GM21737 (cell line): Measurements from ENCODE around the gene SPRR2E.
"Not testable (repeated sequence)": the region's sequence is repeated elsewhere in the genome, so short reads cannot be mapped to it uniquely, and the experiment has no call there.

ENCODE experiments used
- ATAC-seq: cut with Tn5 transposase; IDR thresholded peaks from one replicate; pipeline ENCODE4 v1.9.1; 2021; ENCODE audit warnings: mild to moderate bottlenecking, moderate library complexity; ENCODE audit not compliant: unreplicated experiment

Gene SPRR2E

DNA sequence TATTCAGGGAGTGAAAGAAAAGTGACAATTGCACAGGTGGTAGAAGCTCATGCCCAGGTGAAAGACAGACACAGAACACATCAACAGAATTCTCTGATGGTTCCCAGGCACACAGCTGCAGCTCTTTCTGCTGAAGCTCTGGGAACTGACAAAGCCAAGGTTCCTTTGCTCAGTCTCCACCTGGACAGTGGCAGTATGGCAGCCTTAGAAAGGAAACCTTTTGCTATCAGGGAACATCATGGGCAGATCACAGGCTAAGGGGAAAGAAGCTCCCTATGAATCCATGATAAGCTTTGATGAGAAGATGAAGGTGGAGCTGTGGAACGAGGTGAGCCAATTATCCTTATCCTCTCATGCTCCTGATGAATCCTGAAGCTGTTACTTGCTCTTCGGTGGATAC lies 24.1 kb downstream of the SPRR2E start:
- ATAC-seq = no peak

DNA sequence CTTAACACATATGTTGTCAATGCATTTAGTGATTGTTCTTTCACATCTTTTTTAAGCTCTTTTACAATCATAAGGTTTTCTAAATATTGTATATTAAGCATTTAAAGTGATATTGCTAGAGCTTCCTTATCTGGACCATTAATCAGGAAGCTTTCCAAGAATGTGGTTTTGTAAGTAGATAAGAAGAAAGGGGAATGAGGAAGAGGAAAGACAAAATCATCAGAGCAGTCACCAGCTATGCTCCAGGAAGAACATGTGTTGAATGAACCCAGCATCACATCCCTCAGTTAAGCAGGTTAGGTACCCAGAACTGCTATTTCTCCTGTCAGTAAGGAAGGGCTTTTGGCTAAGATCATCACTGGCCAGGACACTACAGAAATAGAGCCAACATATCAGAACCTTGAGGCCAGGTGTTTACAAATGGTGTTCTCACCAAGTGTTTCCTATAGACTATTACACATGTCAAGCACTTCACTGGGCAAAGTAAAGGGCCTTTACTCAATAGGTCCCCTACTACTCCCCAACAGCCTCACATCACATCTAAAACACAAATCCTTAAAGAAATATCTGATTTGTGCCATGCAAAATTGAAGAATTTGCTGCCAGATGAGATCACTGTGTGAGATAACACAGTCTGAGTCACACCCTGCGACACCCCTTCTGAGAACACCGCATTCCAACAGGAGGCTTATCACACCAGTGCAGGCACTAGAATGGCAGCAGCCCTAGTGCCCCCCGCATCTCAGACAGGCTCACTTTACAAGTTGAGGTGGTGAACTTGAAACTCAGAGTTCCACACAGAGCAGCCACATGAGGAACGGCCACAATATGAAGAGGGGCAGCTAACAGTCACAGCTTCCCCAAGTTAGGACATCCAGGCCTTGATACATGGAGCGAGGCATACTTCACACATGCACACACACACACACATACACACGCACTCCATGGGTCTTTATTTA lies 35.2 kb downstream of the SPRR2E start:
- no peak for ATAC-seq

DNA sequence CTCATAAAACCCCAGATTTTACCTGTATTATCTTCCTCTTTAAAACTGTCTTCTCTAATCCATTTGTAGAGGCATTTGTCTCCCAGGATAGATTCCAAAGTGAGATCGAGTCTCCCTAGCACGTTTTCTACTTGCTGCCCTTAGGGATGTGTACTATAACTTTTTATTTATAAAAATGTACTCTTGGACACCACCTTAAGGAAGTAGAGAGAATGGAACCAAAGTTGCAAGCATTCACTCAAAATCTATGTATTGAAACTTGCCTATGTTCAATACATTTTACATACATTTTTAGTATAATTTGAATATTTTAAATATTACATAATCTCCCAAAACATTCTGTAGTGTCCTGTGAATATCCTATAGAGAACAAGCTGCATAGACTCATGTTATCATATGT lies 36.2 kb downstream of the SPRR2E start:
- no peak for ATAC-seq

DNA sequence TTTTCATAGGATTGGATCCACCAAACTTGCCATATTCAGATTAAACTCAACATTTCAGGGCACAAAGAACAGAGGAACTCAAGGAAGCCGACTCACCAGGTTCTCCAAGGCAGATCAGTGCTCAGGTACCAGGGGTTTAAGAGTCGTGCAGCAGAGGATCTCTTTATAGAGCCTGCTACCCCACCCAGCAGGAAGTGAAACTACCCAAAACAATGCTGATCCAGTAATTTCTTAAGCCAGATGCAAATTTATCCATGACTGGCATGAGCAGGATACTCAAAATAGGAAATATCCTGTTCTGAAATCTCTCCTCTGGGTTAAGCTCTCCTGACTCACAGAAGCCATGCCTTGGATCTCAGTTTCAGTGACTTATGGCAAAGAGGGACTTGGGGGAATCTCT lies 37.0 kb downstream of the SPRR2E start, which contains the start of gene SPRR2A:
Gene SPRR2A, minus strand, starts transcription at position 138 of the 400 bp plus-strand sequence. CDS start 777 bp downstream, outside the sequence.
- ATAC-seq = no peak

DNA sequence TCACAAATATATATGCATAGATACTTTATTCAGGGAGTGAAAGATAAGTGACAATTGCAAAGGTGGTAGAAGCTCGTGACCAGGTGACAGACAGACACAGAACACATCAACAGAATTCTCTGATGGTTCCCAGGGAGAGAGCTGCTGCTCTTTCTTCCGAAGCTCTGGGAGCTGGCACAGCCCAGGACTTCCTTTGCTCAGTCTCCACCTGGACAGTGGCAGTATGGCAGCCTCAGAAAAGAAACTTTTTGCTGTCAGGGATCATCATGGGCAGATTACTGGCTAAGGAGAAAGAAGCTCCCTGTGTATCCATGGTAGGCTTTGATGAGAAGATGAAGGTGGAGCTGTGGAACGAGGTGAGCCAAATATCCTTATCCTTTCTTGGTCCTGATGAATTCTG lies 38.2 kb downstream of the SPRR2E start:
- ATAC-seq = not testable (repeated sequence)

DNA sequence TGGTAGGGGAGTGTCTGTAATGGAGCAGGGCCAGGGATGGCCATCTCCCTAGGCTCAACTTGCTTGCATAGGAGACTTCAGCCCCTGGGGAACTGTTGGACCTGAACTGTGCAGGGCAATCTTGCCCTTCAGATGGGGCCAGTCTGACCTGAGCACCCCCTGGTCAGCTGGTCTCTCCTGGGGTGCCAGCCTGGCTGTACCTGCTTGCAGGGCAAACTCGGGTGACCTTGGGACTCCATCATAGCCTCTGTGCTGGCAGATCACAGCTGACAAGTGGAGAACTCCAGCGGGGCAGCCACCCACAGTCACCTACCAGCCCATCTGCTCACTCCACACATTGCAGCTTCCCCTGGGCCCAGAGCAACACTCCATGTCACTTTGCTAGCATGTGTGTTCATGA lies 45.1 kb downstream of the SPRR2E start:
- ATAC-seq = no peak
